ENCODE measurements around the gene NR6A1.

NR6A1 gene

DNA sequence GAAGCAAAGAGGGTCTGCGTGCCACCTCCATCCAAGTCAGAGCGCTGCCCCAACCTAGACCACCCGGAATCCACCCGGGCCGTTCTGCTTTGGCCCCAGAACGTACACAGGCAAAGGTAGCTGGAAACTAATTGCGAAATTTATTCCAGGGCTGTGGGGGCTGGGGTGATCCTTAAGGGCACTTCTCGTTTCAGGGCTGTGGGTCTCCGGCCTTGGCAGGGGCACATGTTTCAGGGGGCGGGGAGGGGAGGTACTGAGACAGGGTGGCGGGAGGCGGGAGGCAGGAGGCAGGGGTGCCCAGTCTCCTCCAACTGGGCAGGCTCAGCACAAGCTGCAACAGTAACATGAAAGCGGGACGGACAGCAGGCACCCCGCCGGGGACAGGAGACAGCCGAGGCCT, 290.0 kb downstream of the NR6A1 start:
- Histone ChIP-seq H3K4me1 (ENCODE audit: control insufficient read depth, insufficient read depth, low read length) (peaks cover 44% of the 10 kb centered on the region), H3K27me3 (ENCODE audit: control insufficient read depth, insufficient read depth, low read length) (peaks cover 64% of the 10 kb centered on the region), H3K9ac (ENCODE audit: low read length) (no peak overlapping the region), H3K4me3 (ENCODE audit: low read depth, low read length) (no peak overlapping the region), H3K36me3 (ENCODE audit: control insufficient read depth, insufficient read depth, low read length) (no peaks in the 10 kb centered on the region), H3K27ac (ENCODE audit: low read depth, low read length) (no peak overlapping the region), H3K9me3 (ENCODE audit: control insufficient read depth, insufficient read depth, low read depth, low read length) (no peaks in the 10 kb centered on the region)

DNA sequence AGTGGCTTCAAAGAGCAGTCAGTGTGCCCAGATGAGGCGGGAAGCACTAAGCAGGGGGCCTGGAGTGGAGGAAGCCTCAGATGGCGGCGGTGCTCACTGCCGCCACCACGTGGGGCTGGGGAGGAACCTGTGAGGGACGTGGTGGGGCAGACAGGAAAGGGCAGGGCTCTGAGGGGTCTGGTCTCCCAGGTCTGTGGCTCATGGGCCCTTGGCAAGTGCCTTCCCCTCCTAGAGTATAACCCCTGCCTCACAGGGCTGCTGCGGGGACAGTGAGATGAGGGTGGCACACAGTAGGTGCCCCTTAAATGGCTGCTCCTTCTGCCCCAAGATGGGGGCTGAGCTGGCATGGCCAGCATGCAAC, 290.5 kb downstream of the NR6A1 start:
- peaks cover 43% of the 10 kb centered on the region for H3K4me1 ChIP-seq (ENCODE audit: control insufficient read depth, insufficient read depth, low read length)
- peaks cover 69% of the 10 kb centered on the region for H3K27me3 ChIP-seq (ENCODE audit: control insufficient read depth, insufficient read depth, low read length)
- H3K27ac ChIP-seq (ENCODE audit: low read depth, low read length): no peak overlapping the region
- H3K4me3 ChIP-seq (ENCODE audit: low read depth, low read length): no peak overlapping the region
- H3K9ac ChIP-seq (ENCODE audit: low read length): no peak overlapping the region
- H3K9me3 ChIP-seq (ENCODE audit: control insufficient read depth, insufficient read depth, low read depth, low read length): no peaks in the 10 kb centered on the region
- no peaks in the 10 kb centered on the region for H3K36me3 ChIP-seq (ENCODE audit: control insufficient read depth, insufficient read depth, low read length)

DNA sequence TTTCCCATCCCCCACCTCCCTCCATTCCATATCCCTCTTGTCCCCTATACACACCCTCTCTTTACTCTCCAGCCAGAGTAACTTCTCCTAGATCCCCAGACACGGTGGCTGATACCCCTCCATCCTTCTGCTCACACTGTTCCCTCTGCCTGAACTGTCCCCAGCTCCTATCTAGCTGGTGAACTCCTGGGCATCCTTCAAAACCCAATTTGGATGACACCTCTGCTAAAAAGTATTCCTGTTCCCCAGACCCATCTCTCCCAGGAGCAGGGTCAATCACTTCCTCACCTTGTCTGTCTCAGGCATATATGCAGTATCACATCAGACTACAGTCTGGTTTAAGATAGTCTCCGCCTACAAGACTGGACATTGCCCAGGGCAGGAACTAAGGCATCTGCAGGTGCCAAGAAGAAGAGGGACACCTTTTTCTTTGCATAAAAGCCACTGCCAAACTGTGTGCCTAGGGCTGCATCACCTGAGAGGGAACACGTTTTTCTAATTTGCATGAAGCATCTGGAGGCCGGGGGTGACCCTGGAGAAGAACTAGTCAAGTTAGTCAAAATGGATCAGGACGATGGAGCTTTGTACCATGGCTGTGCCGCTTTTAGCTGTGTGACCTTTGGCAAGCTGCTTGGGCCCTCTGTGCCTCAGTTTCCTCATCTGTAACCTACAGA, 291.0 kb downstream of the NR6A1 start:
- Histone ChIP-seq H3K27ac (ENCODE audit: low read depth, low read length) (no peak overlapping the region), H3K36me3 (ENCODE audit: control insufficient read depth, insufficient read depth, low read length) (no peaks in the 10 kb centered on the region), H3K27me3 (ENCODE audit: control insufficient read depth, insufficient read depth, low read length) (peaks cover 69% of the 10 kb centered on the region), H3K9ac (ENCODE audit: low read length) (no peak overlapping the region), H3K9me3 (ENCODE audit: control insufficient read depth, insufficient read depth, low read depth, low read length) (no peaks in the 10 kb centered on the region), H3K4me3 (ENCODE audit: low read depth, low read length) (no peak overlapping the region), H3K4me1 (ENCODE audit: control insufficient read depth, insufficient read depth, low read length) (peaks cover 41% of the 10 kb centered on the region)

DNA sequence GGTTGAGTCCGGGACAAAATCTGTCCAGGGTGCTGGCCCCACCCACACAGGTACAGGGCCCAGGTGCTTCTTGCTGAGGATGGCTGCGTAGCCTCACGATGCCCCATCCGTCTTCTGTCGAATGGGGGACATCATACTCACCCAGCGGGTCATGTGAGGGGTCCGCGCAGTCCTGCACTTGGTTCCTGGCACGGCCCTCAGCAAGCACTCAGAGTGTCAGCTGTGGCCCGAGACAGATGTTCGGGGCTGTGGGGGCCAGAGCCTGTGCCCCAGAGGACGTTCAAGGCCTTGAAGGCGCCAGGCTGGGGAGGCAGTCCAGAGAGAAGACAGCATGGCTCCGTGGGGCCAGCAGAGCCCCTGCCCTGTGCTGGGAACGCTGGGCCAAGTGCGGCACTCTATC, 291.7 kb downstream of the NR6A1 start:
- peaks cover 69% of the 10 kb centered on the region for H3K27me3 ChIP-seq (ENCODE audit: control insufficient read depth, insufficient read depth, low read length)
- peaks cover 44% of the 10 kb centered on the region for H3K4me1 ChIP-seq (ENCODE audit: control insufficient read depth, insufficient read depth, low read length)

DNA sequence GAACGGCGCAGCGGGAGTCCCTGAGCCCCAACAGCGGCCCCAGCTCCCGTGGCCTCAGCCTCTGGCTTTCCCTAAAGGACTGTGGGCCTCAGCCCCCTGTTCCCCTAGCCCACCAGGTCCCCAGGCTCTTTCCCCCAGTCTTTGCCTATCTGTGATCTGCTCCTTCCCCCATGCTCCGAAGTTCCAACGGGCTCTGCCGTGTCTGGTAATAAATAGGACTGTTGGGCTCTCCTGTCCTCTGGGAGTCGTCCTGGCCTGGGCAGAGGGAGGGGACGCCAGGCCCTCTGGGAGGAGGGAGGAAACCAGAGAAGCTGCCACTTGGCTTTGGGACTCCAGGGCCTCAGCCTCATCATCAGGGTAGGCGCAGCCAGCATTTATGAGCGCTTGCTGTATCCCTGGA, 292.8 kb downstream of the NR6A1 start:
- Histone ChIP-seq H3K4me1 (ENCODE audit: control insufficient read depth, insufficient read depth, low read length) (peaks cover 44% of the 10 kb centered on the region), H3K27me3 (ENCODE audit: control insufficient read depth, insufficient read depth, low read length) (peaks cover 64% of the 10 kb centered on the region), H3K9ac (ENCODE audit: low read length) (peak overlapping the region; percentile 5)

More for the DNA sequence above, 291.7 kb downstream of the NR6A1 start:
- no peak overlapping the region for H3K27ac ChIP-seq (ENCODE audit: low read depth, low read length)
- no peak overlapping the region for H3K9ac ChIP-seq (ENCODE audit: low read length)
- no peak overlapping the region for H3K4me3 ChIP-seq (ENCODE audit: low read depth, low read length)
- no peaks in the 10 kb centered on the region for H3K36me3 ChIP-seq (ENCODE audit: control insufficient read depth, insufficient read depth, low read length)
- H3K9me3 ChIP-seq (ENCODE audit: control insufficient read depth, insufficient read depth, low read depth, low read length): no peaks in the 10 kb centered on the region

DNA sequence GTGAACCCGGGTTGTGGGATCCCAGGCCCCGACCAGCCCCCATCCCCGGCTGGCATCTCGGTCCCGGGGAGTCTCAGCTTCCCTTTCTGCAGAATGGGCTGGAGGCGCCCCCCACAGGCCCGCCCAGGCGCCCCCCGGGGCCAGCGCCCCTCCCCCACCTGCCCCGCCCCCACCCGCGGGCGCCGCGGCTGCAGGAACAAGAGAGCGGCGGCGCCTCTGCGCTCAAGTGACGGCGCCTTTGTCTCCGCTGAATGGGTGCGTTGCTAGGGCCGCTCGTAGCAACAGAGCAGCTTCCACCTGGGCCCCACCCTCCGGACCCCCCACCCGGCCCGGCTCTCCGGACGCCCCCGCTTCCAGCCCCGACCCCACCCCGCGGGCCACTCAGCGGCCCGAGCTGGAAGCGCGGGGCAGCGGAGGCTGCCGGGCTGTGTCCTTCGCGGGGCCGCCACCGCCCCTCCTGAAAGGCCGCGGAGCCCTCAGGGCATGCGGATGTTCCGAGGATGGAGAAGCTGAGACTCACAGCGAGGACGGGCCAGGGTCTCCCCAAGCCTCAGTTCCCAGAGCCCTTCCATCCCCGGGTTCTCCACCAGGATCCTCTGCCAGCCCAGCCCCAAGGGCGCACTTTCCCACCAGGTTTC, 293.3 kb downstream of the NR6A1 start:
- no peaks in the 10 kb centered on the region for H3K36me3 ChIP-seq (ENCODE audit: control insufficient read depth, insufficient read depth, low read length)
- peaks cover 59% of the 10 kb centered on the region for H3K27me3 ChIP-seq (ENCODE audit: control insufficient read depth, insufficient read depth, low read length)
- H3K4me3 ChIP-seq (ENCODE audit: low read depth, low read length): peak overlapping the region; percentile 58
- H3K9ac ChIP-seq (ENCODE audit: low read length): peak overlapping the region; percentile 5
- no peak overlapping the region for H3K27ac ChIP-seq (ENCODE audit: low read depth, low read length)
- peaks cover 42% of the 10 kb centered on the region for H3K4me1 ChIP-seq (ENCODE audit: control insufficient read depth, insufficient read depth, low read length)
- H3K9me3 ChIP-seq (ENCODE audit: control insufficient read depth, insufficient read depth, low read depth, low read length): no peaks in the 10 kb centered on the region

More for the DNA sequence above, 292.8 kb downstream of the NR6A1 start:
- H3K36me3 ChIP-seq (ENCODE audit: control insufficient read depth, insufficient read depth, low read length): no peaks in the 10 kb centered on the region
- peak overlapping the region; percentile 52 for H3K4me3 ChIP-seq (ENCODE audit: low read depth, low read length)
- H3K9me3 ChIP-seq (ENCODE audit: control insufficient read depth, insufficient read depth, low read depth, low read length): no peaks in the 10 kb centered on the region
- no peak overlapping the region for H3K27ac ChIP-seq (ENCODE audit: low read depth, low read length)

DNA sequence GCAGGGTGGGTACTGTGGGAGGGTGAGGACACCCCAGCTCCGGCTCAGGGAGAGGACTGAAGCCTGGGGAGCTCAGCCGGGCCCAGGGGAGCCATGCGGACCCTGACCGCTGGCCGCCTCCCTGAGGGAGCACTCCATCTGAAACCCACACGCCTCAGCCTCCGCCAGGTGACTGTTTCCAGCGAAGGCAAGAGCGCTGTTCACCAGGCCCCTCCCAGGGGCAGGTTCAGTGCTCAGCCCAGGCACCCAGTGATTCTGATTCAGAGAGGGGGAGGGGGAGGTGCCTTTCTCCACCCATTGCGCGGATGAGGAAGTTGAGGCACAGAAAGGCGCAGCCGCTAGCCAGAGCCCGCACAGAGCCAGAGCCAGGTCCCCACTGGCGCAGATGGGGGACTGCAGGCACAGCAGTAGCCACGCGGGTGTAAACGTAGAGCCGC, 293.9 kb downstream of the NR6A1 start:
- H3K36me3 ChIP-seq (ENCODE audit: control insufficient read depth, insufficient read depth, low read length): no peaks in the 10 kb centered on the region
- peaks cover 59% of the 10 kb centered on the region for H3K27me3 ChIP-seq (ENCODE audit: control insufficient read depth, insufficient read depth, low read length)
- H3K9ac ChIP-seq (ENCODE audit: low read length): no peak overlapping the region
- no peak overlapping the region for H3K27ac ChIP-seq (ENCODE audit: low read depth, low read length)
- H3K9me3 ChIP-seq (ENCODE audit: control insufficient read depth, insufficient read depth, low read depth, low read length): no peaks in the 10 kb centered on the region
- peak overlapping the region; percentile 58 for H3K4me3 ChIP-seq (ENCODE audit: low read depth, low read length)
- peaks cover 39% of the 10 kb centered on the region for H3K4me1 ChIP-seq (ENCODE audit: control insufficient read depth, insufficient read depth, low read length)

DNA sequence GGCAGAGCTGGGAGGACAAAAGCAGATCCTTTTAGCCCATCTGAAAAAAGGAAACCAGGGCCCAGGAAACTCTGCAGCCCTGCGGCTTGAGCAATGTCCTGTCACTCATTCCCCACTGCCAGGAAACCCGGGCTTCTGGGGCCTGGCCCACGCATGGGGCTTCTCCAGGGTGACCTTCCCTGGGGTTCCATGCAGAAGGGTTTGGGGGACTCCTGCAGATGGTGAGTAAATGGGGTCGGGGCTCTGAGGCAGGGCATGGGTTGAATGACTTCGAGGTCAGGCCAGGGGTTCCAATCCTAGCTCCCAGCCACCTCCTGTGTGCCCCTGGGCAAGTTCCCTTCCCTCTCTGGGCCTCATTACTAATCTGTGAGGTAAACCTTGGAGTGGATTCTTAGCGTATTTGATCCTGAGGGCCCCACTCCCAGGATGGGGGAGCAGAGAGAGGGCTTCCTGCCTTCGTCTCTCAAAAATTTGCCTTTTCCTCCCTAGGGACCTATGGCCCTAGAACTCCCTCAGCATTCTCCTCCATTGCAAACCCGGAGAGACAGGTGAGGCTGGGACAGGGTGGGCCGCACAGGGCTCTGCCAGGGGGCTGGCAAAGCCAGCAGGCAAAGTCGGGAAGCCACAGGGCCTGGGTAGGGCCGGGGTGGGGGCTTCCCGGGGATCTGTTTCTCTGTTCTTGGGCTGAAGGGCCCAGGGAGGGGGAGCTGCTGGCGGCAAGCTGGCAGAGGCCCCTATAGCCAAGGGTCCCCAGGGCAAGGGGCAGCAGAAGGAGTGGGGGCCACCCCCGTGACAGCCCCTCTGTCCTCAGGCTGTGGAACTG, 295.0 kb downstream of the NR6A1 start:
- Histone ChIP-seq H3K27ac (ENCODE audit: low read depth, low read length) (no peak overlapping the region), H3K9ac (ENCODE audit: low read length) (no peak overlapping the region), H3K36me3 (ENCODE audit: control insufficient read depth, insufficient read depth, low read length) (no peaks in the 10 kb centered on the region), H3K4me3 (ENCODE audit: low read depth, low read length) (no peak overlapping the region), H3K9me3 (ENCODE audit: control insufficient read depth, insufficient read depth, low read depth, low read length) (no peaks in the 10 kb centered on the region), H3K27me3 (ENCODE audit: control insufficient read depth, insufficient read depth, low read length) (peaks cover 48% of the 10 kb centered on the region), H3K4me1 (ENCODE audit: control insufficient read depth, insufficient read depth, low read length) (peaks cover 29% of the 10 kb centered on the region)

DNA sequence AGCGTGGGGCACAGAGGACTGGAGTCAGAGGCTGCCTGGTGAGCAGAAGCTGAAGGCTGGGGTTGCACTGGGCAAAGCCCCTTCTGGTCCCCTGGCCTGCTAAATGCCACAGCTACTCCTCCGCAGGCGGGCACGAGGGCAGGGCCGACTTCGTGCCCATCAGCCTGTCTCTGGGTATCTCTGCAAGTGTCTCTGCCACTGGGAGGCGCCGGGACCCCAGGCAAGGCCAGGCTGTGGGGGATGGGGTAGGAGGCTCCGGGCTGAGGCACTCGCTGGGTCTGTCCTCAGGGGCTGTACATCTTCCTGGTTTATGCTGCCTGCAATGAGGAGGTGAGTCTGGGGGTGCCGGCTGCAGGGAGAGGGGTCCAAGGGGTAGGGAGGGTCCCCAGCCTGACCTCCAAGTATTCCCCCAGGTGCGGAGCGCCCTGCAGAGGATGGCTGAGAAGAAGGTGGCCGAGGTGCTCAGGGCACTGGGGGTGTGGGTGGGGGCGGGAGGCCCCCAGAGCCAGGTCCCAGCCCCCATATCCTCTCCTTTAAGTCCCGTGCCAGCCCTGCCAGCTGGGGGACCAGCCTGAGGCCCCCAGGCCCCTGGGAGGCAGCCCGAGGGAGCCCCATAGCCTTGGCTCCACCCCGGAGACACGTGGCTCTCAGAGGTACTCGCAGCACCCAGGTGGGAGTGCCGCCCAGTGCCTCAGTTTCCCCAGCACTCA, 295.8 kb downstream of the NR6A1 start:
- H3K4me1 ChIP-seq (ENCODE audit: control insufficient read depth, insufficient read depth, low read length): peaks cover 25% of the 10 kb centered on the region
- H3K9me3 ChIP-seq (ENCODE audit: control insufficient read depth, insufficient read depth, low read depth, low read length): no peaks in the 10 kb centered on the region
- H3K27ac ChIP-seq (ENCODE audit: low read depth, low read length): no peak overlapping the region
- no peak overlapping the region for H3K4me3 ChIP-seq (ENCODE audit: low read depth, low read length)
- H3K27me3 ChIP-seq (ENCODE audit: control insufficient read depth, insufficient read depth, low read length): peaks cover 44% of the 10 kb centered on the region
- no peaks in the 10 kb centered on the region for H3K36me3 ChIP-seq (ENCODE audit: control insufficient read depth, insufficient read depth, low read length)
- no peak overlapping the region for H3K9ac ChIP-seq (ENCODE audit: low read length)

DNA sequence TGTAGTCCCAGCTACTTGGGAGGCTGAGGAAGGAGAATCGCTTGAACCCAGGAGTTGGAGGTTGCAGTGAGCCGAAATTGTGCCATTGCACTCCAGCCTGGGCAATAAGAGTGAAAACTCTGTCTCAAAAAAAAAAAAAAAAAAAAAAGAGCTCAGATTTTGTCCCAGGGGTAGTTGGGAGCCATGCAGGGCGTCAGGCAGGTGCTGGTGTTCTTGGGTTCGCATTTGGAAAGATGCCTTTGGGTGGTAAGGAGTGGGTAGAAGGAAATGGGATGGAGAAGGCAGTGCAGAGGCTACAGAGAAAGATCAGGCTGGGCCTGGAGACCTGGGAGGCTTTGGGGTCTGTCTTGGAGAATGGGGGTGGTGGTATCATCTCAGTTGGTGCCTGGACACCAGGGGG, 297.0 kb downstream of the NR6A1 start:
- no peak overlapping the region for H3K9ac ChIP-seq (ENCODE audit: low read length)
- no peaks in the 10 kb centered on the region for H3K9me3 ChIP-seq (ENCODE audit: control insufficient read depth, insufficient read depth, low read depth, low read length)
- H3K4me1 ChIP-seq (ENCODE audit: control insufficient read depth, insufficient read depth, low read length): peaks cover 20% of the 10 kb centered on the region
- peaks cover 33% of the 10 kb centered on the region for H3K27me3 ChIP-seq (ENCODE audit: control insufficient read depth, insufficient read depth, low read length)
- H3K36me3 ChIP-seq (ENCODE audit: control insufficient read depth, insufficient read depth, low read length): no peaks in the 10 kb centered on the region
- no peak overlapping the region for H3K27ac ChIP-seq (ENCODE audit: low read depth, low read length)
- no peak overlapping the region for H3K4me3 ChIP-seq (ENCODE audit: low read depth, low read length)
